Thoracic aorta (tissue), 2 donors: Measurements from ENCODE around the gene LHPP. TPM values are rescaled to one million over a fixed set of nuclear protein-coding genes. Genes with fewer than 3 reads are reported as not detected.

Source experiments
- ATAC-seq: fragments of 150-250 bp; one replicate; pipeline ENCODE4 v1.8.0; 2017; ENCODE audit warnings: low read depth; ENCODE audit not compliant: insufficient number of reproducible peaks, low FRiP score
- DNase-seq: peaks from one replicate; pipeline ENCODE4 v3.0.0-alpha.2; 2020; ENCODE audit warnings: low spot score
- H3K27ac ChIP-seq, 2 donors: fragments of 200-600 bp; sonication (generic); 1 replicate in 1 of 2; 2 replicates in 1 of 2; pipeline ENCODE4 v1.5.1; 2016; ENCODE audit warnings: mild to moderate bottlenecking in 2 of 2, moderate library complexity in 2 of 2
- H3K27me3 ChIP-seq: fragments of 200-600 bp; sonication (generic); replicated peaks from 2 replicates; pipeline ENCODE4 v1.6.0; 2016; ENCODE audit warnings: mild to moderate bottlenecking; ENCODE audit not compliant: insufficient read depth
- H3K36me3 ChIP-seq: fragments of 200-600 bp; sonication (generic); one replicate; pipeline ENCODE4 v1.5.1; 2016
- H3K4me1 ChIP-seq, 2 donors: fragments of 200-600 bp; sonication (generic); 1 replicate in 1 of 2; 2 replicates in 1 of 2; pipeline versions ENCODE4 v1.5.1 to v1.6.0; 2016; ENCODE audit warnings: low read depth in 2 of 2, mild to moderate bottlenecking in 1 of 2; ENCODE audit not compliant: control insufficient read depth in 1 of 2
- H3K4me3 ChIP-seq: fragments of 200-600 bp; sonication (generic); 2 replicates; pipeline ENCODE4 v1.5.1; 2016; ENCODE audit warnings: mild to moderate bottlenecking
- H3K9me3 ChIP-seq: fragments of 200-600 bp; sonication (generic); 2 replicates; pipeline ENCODE4 v1.5.1; 2016
- total RNA-seq, 2 donors: library from RNA; depleted of rRNA; stranded (reverse); fragments of >200 nt; gene quantifications; one replicate each; pipeline versions ENCODE4 v1.1.0 to v1.2.3, GENCODE V29; 2016
- TF ChIP-seq, protein P1 (sequence below): fragments of 200-600 bp; sonication (generic); IDR thresholded peaks from one replicate; pipeline ENCODE4 v1.5.1; 2019; ENCODE audit warnings: antibody characterized with exemption

LHPP gene
- total RNA-seq, 2 donors from 2014 or later = 7.2 to 24.1 TPM

DNA sequence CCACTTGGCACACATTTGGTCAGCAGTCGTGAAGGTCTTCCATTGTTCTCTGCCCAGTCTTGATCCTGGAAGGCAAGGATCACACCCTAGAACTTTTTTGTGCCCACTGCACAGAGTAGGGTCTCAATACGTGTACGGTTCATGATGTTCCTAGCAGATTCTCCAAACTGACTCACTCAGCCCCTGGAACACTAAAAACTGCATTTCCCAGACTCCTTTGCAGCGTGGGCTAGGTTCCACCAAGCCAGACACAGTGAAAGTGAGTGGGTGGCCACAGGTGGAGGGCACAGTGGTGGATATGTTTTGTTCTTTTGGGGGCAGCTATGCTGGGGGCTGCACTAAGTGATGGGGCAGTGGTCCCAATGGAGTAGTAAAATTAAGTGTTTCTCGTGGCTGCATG lies 1.5 kb upstream of the LHPP start:
- no peaks in the 10 kb centered on the region for H3K27me3 ChIP-seq
- H3K4me1 ChIP-seq = peaks cover 0 to 4% of the 10 kb centered on the region in 2 donors
- no peak overlapping the region for H3K4me3 ChIP-seq
- H3K36me3 ChIP-seq = no peaks in the 10 kb centered on the region
- H3K27ac ChIP-seq = no peak overlapping the region
- no peaks in the 10 kb centered on the region for H3K9me3 ChIP-seq
- TF ChIP-seq, protein P1, sequence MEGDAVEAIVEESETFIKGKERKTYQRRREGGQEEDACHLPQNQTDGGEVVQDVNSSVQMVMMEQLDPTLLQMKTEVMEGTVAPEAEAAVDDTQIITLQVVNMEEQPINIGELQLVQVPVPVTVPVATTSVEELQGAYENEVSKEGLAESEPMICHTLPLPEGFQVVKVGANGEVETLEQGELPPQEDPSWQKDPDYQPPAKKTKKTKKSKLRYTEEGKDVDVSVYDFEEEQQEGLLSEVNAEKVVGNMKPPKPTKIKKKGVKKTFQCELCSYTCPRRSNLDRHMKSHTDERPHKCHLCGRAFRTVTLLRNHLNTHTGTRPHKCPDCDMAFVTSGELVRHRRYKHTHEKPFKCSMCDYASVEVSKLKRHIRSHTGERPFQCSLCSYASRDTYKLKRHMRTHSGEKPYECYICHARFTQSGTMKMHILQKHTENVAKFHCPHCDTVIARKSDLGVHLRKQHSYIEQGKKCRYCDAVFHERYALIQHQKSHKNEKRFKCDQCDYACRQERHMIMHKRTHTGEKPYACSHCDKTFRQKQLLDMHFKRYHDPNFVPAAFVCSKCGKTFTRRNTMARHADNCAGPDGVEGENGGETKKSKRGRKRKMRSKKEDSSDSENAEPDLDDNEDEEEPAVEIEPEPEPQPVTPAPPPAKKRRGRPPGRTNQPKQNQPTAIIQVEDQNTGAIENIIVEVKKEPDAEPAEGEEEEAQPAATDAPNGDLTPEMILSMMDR = no peak
- ATAC-seq (no peak), DNase-seq (no peak)

DNA sequence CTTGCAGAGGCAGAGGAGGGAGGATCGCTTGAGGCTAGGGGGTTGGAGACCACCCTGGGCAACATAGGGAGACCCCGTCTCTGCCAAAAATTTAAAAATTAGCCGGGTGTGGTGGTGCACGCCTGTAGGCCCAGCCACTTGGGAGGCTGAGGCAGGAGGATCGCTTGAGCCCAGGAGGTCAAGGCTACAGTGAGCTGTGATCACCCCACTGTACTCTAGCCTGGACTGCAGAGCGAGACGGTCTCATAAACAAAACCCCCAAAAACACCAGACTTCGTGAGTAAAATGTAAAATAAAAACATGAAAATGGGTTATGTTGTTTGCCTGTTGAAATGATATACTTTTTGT lies 699 bp downstream of the LHPP start:
- Histone ChIP-seq H3K9me3 (no peaks in the 10 kb centered on the region), H3K4me3 (peak overlapping the region; percentile 86), H3K27me3 (no peaks in the 10 kb centered on the region), H3K4me1 (peaks cover 0 to 4% of the 10 kb centered on the region in 2 donors), H3K27ac (no peak overlapping the region), H3K36me3 (no peaks in the 10 kb centered on the region)
- TF ChIP-seq, protein P1 = no peak
- ATAC-seq (no peak), DNase-seq (no peak)

DNA sequence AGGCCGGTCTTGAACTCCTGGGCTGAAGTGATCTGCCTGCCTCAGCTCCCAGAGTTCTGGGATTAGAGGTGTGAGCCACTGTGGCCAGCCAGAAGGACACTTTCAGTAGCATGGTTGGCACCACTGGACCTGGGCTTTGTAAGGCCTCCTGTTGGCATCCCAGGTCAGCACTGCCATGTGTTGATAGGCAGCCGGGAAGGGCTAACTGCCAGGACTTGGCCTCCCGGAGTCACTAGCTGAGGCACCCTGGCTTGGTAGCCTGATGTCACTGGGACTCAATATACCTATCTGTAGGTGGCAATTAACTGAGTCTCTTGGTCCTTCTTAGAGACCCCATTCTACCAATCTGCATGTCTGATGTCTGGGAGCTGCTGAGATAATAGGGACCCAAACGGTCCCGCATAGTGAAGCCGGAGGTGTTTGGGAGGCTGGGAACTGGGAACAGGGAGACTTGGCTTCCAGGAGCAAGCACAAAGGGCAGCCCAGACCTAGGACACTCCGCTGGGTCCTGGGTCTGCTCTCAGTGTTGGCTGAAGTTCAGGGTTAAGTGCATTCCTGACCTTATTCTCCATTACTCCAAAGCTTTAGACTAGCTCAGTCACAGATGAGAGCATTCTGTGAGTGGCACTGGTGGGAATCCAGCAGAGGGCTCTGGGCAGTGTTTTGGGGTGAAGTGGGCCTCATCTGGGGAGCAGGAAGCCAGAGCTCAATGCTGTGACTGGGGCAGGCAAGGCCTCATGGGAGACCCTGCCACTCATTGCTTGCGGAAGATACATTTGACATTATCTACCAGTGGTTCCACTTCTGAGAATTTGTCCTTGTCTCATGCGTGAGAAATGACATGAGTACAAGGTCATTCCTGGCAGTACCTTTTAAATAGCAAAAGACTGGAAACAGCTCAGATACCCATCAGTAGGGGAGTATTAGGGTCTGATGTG lies 2.7 kb downstream of the LHPP start:
- Histone ChIP-seq H3K27ac (no peak overlapping the region), H3K27me3 (no peaks in the 10 kb centered on the region), H3K9me3 (no peaks in the 10 kb centered on the region), H3K4me3 (no peak overlapping the region), H3K36me3 (no peaks in the 10 kb centered on the region), H3K4me1 (peaks cover 0 to 4% of the 10 kb centered on the region in 2 donors)
- DNase-seq = no peak
- no peak for ATAC-seq
- TF ChIP-seq, protein P1 = no peak

DNA sequence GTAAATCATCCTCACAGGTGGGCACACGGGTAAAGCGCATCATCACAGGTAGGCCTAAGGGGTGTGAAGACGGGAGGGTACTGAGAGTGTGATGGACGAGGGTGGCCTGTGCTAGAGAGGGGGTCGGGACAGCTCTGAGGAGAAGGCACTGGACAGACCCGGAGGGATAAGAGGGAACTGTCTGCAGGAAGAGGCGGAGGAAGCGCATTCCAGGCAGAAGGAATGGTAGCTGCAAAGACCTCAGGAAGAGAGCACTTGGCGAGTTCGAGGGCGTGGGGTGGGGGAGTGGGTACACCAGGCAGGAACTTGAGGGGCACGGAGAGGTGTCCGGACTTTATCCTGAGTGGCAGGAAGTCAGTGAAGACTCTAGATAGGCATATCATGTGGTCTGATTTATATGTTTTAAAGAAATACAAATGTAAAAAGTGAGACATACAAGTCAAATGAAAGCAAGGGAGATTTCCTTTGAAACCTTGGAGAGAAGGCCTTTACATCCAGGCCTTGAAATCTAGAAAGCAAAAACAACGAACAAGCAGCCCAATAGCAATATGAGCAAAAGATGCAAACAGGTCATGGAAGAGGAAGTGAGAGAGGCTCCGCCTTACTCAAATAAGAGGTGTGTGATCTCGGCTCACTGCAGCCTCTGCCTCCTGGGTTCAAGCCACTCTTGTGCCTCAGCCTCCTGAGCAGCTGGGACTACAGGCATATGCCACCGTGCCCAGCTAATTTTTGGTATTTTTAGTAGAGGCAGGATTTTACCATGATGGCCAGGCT lies 3.6 kb downstream of the LHPP start:
- no peak overlapping the region for H3K27ac ChIP-seq
- H3K4me1 ChIP-seq = peaks cover 0 to 4% of the 10 kb centered on the region in 2 donors
- DNase-seq (no peak), ATAC-seq (no peak)
- H3K27me3 ChIP-seq = no peaks in the 10 kb centered on the region
- TF ChIP-seq, protein P1 = no peak
- no peaks in the 10 kb centered on the region for H3K36me3 ChIP-seq
- no peaks in the 10 kb centered on the region for H3K9me3 ChIP-seq
- no peak overlapping the region for H3K4me3 ChIP-seq
